ENCODE results near the gene FBXO11. TPM values are rescaled to one million over a fixed set of nuclear protein-coding genes. Genes with fewer than 3 reads are reported as not detected.
A peak's percentile ranks its signal among the peaks of the same experiment; 100 is the strongest.

FBXO11 gene
- total and polyA plus RNA-seq, 10 of the 15 experiments (the other 5 are each of a cell fraction or from before 2014, with no cell fraction given): 5.9 to 38.9 (median 22.5) TPM

DNA sequence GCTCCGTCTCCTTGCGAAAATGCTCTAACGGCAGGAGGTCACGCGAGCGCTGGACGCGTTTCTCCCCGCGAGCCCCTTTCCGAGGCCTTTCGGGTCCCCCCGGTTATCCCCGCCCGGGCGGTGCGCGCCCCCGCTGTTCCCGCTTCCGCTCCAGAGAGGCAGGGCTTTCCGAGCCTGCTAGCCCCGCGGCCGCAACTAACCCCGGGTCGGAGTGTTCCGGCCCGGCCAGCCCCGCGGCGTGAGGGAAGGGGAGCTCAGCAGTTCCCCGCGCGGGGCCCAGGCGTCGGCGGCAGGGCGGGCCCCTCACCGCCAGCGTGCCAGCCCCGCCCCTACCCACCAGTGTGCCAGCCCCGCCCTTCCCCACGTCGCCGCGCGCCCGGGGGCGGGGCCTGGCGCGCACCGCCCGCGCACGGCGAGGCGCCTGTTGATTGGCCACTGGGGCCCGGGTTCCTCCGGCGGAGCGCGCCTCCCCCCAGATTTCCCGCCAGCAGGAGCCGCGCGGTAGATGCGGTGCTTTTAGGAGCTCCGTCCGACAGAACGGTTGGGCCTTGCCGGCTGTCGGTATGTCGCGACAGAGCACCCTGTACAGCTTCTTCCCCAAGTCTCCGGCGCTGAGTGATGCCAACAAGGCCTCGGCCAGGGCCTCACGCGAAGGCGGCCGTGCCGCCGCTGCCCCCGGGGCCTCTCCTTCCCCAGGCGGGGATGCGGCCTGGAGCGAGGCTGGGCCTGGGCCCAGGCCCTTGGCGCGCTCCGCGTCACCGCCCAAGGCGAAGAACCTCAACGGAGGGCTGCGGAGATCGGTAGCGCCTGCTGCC, 123.4 kb downstream of the FBXO11 start, which contains the start of gene MSH6 (continued):
- TF ChIP-seq, protein P1, sequence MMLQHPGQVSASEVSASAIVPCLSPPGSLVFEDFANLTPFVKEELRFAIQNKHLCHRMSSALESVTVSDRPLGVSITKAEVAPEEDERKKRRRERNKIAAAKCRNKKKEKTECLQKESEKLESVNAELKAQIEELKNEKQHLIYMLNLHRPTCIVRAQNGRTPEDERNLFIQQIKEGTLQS (IDR thresholded peaks at IDR 0.05; ENCODE audit: borderline replicate concordance, extremely low read depth, low read depth, low read length): no peak
- TF ChIP-seq POLR2AphosphoS5 (IDR thresholded peaks at IDR 0.05; ENCODE audit: low read length) (peak; percentile 77), STAT3 (IDR thresholded peaks at IDR 0.05; ENCODE audit: low read depth, low read length) (no peak), PML (IDR thresholded peaks at IDR 0.05; ENCODE audit: low read length) (peak; percentile 67; the same call in 1 of the 2 replicates), WRNIP1 (IDR thresholded peaks at IDR 0.05; ENCODE audit: borderline replicate concordance, low read depth, low read length) (no peak), FOXM1 (IDR thresholded peaks at IDR 0.05; ENCODE audit: low read depth, low read length) (no peak), SPI1 (IDR thresholded peaks at IDR 0.05; ENCODE audit: borderline replicate concordance, insufficient read depth, low read depth, low read length) (peak; percentile 57; the same call in 1 of the 2 replicates), ZNF384 (IDR thresholded peaks at IDR 0.05; ENCODE audit: borderline replicate concordance, low read depth, low read length) (no peak), TARDBP (IDR thresholded peaks at IDR 0.05; ENCODE audit: borderline replicate concordance) (no peak; the same call in 1 of the 2 replicates), PAX5 (IDR thresholded peaks at IDR 0.05; ENCODE audit: borderline replicate concordance, low read depth, low read length) (no peak), TBL1XR1 (IDR thresholded peaks at IDR 0.05; ENCODE audit: low read depth, low read length) (no peak), ETV6 (conservative IDR thresholded peaks at IDR 0.05 in 1 of 2, IDR thresholded peaks at IDR 0.05 in 1 of 2; ENCODE audit: borderline replicate concordance in 1 of 2, low read depth in 1 of 2) (peak in 1 of 2 experiments; percentile 26; a peak in 1 of 4 replicates), GATAD2B (conservative IDR thresholded peaks at IDR 0.05; ENCODE audit: low read depth) (peak; percentile 91), EZH2 (IDR thresholded peaks at IDR 0.05; ENCODE audit: borderline replicate concordance, control insufficient read depth, low read depth, low read length) (no peak), RB1 (IDR thresholded peaks at IDR 0.05; ENCODE audit: borderline replicate concordance) (peak; percentile 100), BRCA1 (IDR thresholded peaks at IDR 0.05; ENCODE audit: low read depth, low read length) (no peak)
- TF ChIP-seq, protein P2, sequence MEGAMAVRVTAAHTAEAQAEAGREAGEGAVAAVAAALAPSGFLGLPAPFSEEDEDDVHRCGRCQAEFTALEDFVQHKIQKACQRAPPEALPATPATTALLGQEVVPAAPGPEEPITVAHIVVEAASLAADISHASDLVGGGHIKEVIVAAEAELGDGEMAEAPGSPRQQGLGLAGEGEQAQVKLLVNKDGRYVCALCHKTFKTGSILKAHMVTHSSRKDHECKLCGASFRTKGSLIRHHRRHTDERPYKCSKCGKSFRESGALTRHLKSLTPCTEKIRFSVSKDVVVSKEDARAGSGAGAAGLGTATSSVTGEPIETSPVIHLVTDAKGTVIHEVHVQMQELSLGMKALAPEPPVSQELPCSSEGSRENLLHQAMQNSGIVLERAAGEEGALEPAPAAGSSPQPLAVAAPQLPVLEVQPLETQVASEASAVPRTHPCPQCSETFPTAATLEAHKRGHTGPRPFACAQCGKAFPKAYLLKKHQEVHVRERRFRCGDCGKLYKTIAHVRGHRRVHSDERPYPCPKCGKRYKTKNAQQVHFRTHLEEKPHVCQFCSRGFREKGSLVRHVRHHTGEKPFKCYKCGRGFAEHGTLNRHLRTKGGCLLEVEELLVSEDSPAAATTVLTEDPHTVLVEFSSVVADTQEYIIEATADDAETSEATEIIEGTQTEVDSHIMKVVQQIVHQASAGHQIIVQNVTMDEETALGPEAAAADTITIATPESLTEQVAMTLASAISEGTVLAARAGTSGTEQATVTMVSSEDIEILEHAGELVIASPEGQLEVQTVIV (IDR thresholded peaks at IDR 0.05; ENCODE audit: borderline replicate concordance, partially characterized antibody): no peak
- TF ChIP-seq, protein P3, sequence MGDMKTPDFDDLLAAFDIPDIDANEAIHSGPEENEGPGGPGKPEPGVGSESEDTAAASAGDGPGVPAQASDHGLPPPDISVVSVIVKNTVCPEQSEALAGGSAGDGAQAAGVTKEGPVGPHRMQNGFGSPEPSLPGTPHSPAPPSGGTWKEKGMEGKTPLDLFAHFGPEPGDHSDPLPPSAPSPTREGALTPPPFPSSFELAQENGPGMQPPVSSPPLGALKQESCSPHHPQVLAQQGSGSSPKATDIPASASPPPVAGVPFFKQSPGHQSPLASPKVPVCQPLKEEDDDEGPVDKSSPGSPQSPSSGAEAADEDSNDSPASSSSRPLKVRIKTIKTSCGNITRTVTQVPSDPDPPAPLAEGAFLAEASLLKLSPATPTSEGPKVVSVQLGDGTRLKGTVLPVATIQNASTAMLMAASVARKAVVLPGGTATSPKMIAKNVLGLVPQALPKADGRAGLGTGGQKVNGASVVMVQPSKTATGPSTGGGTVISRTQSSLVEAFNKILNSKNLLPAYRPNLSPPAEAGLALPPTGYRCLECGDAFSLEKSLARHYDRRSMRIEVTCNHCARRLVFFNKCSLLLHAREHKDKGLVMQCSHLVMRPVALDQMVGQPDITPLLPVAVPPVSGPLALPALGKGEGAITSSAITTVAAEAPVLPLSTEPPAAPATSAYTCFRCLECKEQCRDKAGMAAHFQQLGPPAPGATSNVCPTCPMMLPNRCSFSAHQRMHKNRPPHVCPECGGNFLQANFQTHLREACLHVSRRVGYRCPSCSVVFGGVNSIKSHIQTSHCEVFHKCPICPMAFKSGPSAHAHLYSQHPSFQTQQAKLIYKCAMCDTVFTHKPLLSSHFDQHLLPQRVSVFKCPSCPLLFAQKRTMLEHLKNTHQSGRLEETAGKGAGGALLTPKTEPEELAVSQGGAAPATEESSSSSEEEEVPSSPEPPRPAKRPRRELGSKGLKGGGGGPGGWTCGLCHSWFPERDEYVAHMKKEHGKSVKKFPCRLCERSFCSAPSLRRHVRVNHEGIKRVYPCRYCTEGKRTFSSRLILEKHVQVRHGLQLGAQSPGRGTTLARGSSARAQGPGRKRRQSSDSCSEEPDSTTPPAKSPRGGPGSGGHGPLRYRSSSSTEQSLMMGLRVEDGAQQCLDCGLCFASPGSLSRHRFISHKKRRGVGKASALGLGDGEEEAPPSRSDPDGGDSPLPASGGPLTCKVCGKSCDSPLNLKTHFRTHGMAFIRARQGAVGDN (IDR thresholded peaks at IDR 0.05): peak; percentile 70
- TF ChIP-seq, protein P4, sequence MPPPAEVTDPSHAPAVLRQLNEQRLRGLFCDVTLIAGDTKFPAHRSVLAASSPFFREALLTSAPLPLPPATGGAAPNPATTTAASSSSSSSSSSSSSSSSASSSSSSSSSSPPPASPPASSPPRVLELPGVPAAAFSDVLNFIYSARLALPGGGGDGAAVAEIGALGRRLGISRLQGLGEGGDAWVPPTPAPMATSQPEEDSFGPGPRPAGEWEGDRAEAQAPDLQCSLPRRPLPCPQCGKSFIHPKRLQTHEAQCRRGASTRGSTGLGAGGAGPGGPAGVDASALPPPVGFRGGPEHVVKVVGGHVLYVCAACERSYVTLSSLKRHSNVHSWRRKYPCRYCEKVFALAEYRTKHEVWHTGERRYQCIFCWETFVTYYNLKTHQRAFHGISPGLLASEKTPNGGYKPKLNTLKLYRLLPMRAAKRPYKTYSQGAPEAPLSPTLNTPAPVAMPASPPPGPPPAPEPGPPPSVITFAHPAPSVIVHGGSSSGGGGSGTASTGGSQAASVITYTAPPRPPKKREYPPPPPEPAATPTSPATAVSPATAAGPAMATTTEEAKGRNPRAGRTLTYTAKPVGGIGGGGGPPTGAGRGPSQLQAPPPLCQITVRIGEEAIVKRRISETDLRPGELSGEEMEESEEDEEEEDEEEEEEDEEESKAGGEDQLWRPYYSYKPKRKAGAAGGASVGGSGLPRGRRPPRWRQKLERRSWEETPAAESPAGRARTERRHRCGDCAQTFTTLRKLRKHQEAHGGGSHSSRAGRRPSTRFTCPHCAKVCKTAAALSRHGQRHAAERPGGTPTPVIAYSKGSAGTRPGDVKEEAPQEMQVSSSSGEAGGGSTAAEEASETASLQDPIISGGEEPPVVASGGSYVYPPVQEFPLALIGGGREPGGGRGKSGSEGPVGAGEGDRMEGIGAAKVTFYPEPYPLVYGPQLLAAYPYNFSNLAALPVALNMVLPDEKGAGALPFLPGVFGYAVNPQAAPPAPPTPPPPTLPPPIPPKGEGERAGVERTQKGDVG (CRISPR knock-in tag; IDR thresholded peaks at IDR 0.05): no peak

All from GM12878 (cell line).